ENCODE results near the gene GATAD1. TPM values are rescaled to one million over a fixed set of nuclear protein-coding genes. Genes with fewer than 3 reads are reported as not detected.
"Not testable (repeated sequence)": the region's sequence is repeated elsewhere in the genome, so short reads cannot be mapped to it uniquely, and the experiment has no call there.

GATAD1 gene
- total RNA-seq, 3 donors from 2014 or later = 42.6 to 74.9 (median 51.5) TPM

DNA sequence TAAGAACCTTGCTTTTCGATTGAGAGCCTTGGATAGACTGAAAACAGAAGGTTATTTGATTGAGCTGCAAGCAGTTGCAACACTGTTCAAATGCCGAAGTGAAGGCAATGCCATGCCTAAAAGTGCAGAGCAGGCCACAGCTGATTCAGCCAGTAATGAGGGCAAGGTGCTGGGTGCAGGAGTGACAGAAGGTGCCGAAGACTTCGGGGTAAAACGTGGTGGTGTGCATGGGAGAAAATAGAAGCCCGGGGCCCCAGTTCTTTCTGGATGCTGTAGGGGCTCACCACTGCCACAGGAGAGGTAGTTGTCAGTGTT is 43.6 kb upstream of the GATAD1 start:
- intact Hi-C loops (cut with DNase I; ENCODE audit: low total_unique reads) = loop anchor here (2.0 kb wide), 1 partner anchor 79 kb away; no protein-coding TSS in a partner anchor

DNA sequence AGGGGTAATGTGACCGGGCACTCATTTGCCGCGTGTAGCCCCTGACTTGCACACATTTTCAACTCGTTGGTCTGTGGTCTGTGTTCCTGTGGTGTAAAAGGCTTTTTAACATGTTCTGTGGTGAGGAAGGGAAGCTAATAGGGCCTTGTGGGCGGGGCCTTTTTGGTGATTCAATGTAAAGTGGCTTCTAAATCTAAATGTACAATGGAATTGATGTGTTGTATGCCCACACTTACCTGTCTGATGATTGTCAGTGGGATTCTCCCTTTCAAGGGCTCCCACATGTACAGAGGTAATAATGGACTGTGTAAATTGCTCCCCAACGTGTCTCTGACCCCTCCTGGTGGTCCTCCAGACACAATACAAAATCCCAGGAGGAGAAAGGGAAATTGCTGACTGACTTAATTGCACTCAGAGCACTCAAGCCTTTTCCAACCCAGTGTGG is 43.1 kb upstream of the GATAD1 start:
- Histone ChIP-seq H3K4me1 (no peaks in the 10 kb centered on the region), H3K36me3 (no peaks in the 10 kb centered on the region), H3K27me3 (no peaks in the 10 kb centered on the region), H3K4me3 (no peak overlapping the region), H3K27ac (no peak overlapping the region), H3K9me3 (no peaks in the 10 kb centered on the region)
- TF ChIP-seq, protein P1, sequence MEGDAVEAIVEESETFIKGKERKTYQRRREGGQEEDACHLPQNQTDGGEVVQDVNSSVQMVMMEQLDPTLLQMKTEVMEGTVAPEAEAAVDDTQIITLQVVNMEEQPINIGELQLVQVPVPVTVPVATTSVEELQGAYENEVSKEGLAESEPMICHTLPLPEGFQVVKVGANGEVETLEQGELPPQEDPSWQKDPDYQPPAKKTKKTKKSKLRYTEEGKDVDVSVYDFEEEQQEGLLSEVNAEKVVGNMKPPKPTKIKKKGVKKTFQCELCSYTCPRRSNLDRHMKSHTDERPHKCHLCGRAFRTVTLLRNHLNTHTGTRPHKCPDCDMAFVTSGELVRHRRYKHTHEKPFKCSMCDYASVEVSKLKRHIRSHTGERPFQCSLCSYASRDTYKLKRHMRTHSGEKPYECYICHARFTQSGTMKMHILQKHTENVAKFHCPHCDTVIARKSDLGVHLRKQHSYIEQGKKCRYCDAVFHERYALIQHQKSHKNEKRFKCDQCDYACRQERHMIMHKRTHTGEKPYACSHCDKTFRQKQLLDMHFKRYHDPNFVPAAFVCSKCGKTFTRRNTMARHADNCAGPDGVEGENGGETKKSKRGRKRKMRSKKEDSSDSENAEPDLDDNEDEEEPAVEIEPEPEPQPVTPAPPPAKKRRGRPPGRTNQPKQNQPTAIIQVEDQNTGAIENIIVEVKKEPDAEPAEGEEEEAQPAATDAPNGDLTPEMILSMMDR (IDR thresholded peaks at IDR 0.05) = no peak
- TF ChIP-seq POLR2AphosphoS5 (IDR thresholded peaks at IDR 0.05) = no peak
- TF ChIP-seq POLR2A (IDR thresholded peaks at IDR 0.05) = no peak
- no peak for DNase-seq (ENCODE audit: low spot score in 2 of 2)
- intact Hi-C loops (cut with DNase I; ENCODE audit: low total_unique reads) = no loop called here

More for the DNA sequence above, 43.6 kb upstream of the GATAD1 start:
- Histone ChIP-seq H3K4me1 (no peaks in the 10 kb centered on the region), H3K36me3 (no peaks in the 10 kb centered on the region), H3K4me3 (no peak overlapping the region), H3K27ac (no peak overlapping the region), H3K9me3 (no peaks in the 10 kb centered on the region), H3K27me3 (no peaks in the 10 kb centered on the region)
- no peak for DNase-seq (ENCODE audit: low spot score in 2 of 2)
- TF ChIP-seq POLR2AphosphoS5 (IDR thresholded peaks at IDR 0.05) (no peak), POLR2A (IDR thresholded peaks at IDR 0.05) (no peak)

GRCh38 chr7:92409357-92409756 is 37.9 kb upstream of the GATAD1 start:
- Histone ChIP-seq H3K9me3 (no peaks in the 10 kb centered on the region), H3K4me1 (no peaks in the 10 kb centered on the region), H3K27ac (no peak overlapping the region), H3K4me3 (no peak overlapping the region), H3K36me3 (no peaks in the 10 kb centered on the region), H3K27me3 (no peaks in the 10 kb centered on the region)
- intact Hi-C loops (cut with DNase I; ENCODE audit: low total_unique reads) = no loop called here
- TF ChIP-seq, protein P1 (IDR thresholded peaks at IDR 0.05) = no peak
- TF ChIP-seq POLR2A (IDR thresholded peaks at IDR 0.05) = no peak
- TF ChIP-seq POLR2AphosphoS5 (IDR thresholded peaks at IDR 0.05) = no peak
- no peak for DNase-seq (ENCODE audit: low spot score in 2 of 2)

DNA sequence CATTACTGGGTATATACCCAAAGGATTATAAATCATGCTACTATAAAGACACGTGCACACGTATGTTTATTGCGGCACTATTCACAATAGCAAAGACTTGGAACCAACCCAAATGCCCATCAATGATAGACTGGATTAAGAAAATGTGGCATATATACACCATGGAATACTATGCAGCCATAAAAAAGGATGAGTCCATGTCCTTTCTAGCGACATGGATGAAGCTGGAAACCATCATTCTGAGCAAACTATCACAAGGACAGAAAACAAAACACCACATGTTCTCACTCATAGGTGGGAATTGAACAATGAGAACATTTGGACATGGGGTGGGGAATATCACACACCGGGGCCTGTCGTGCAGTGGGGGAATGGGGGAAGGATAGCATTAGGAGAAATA is 37.1 kb upstream of the GATAD1 start:
- H3K27ac ChIP-seq; H3K27me3 ChIP-seq; H3K4me3 ChIP-seq; DNase-seq (ENCODE audit: low spot score in 2 of 2); intact Hi-C loops (cut with DNase I; ENCODE audit: low total_unique reads); H3K9me3 ChIP-seq; H3K4me1 ChIP-seq; H3K36me3 ChIP-seq: not testable (repeated sequence)

DNA sequence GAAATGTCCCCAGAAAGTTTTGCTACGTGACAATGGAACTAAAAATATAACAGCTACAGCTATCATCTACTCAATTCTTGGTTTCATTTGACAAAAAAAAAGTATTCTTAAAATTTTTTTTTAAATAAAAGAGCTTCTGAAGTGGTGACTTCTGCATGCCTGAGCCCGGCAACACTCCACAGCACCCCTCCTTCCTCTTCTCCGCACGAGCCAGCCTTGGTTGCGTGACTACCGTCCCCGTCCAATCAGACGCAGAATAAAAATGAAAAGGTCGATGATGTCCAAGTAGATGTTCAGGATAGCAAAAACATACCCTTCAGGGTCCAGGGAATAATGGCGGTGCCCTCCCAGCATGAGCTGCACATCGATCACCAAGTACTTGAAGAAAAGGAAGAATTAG is 34.5 kb upstream of the GATAD1 start:
- no peaks in the 10 kb centered on the region for H3K4me1 ChIP-seq
- no peaks in the 10 kb centered on the region for H3K27me3 ChIP-seq
- intact Hi-C loops (cut with DNase I; ENCODE audit: low total_unique reads) = no loop called here
- H3K4me3 ChIP-seq = no peak overlapping the region
- TF ChIP-seq POLR2A (IDR thresholded peaks at IDR 0.05) (no peak), POLR2AphosphoS5 (IDR thresholded peaks at IDR 0.05) (no peak)
- TF ChIP-seq, protein P1 (IDR thresholded peaks at IDR 0.05) = no peak
- no peak for DNase-seq (ENCODE audit: low spot score in 2 of 2)
- no peaks in the 10 kb centered on the region for H3K9me3 ChIP-seq
- no peak overlapping the region for H3K27ac ChIP-seq
- no peaks in the 10 kb centered on the region for H3K36me3 ChIP-seq

GRCh38 chr7:92413550-92413949 is 33.7 kb upstream of the GATAD1 start:
- no peak overlapping the region for H3K4me3 ChIP-seq
- H3K9me3 ChIP-seq = no peaks in the 10 kb centered on the region
- intact Hi-C loops (cut with DNase I; ENCODE audit: low total_unique reads) = no loop called here
- DNase-seq (ENCODE audit: low spot score in 2 of 2) = no peak
- TF ChIP-seq POLR2A (IDR thresholded peaks at IDR 0.05) (no peak), POLR2AphosphoS5 (IDR thresholded peaks at IDR 0.05) (no peak)
- TF ChIP-seq, protein P1 (IDR thresholded peaks at IDR 0.05) = no peak
- H3K27me3 ChIP-seq = no peaks in the 10 kb centered on the region
- no peaks in the 10 kb centered on the region for H3K4me1 ChIP-seq
- no peak overlapping the region for H3K27ac ChIP-seq
- H3K36me3 ChIP-seq = no peaks in the 10 kb centered on the region
